UCSD-AML1 (cell line): Measurements from ENCODE around the gene GAL.

Experiments used
- DNase-seq: peaks from one replicate; lab custom pipeline; 2025; ENCODE audit not compliant: unreplicated experiment; lab: John Stamatoyannopoulos, UW

Gene GAL

DNA sequence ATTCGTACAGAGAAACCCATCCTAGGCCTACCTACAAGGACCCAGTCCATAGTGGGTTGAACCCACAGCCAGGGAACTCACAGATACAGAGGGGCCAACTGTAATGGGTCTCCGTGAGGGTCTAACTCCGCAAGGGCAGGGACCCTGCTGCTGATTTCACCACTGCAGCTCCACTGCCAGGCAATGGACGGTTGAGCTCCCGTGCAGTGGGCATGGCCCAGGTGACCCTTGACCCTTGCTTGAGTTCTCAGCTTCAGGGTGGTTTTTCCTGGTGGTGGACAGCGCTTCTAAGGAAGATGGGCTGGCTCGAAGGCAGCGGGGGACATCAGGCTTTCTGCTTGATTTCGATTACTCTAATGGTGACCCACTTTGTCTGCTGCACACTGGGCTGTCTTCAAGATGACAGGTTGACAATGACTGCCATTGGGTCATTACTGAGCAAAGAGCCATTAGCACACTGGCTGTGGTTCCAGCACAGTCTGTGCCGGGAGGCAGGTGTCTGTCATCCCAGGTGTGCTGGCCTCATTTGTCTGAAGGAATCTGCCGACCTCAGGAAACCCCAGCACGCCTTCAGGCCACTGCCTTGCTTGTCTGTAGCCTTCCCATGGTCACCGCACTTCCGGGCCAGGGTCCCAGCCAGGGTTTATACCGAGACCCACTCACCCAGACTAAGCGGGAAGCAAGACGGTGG, 3.7 kb upstream of the GAL start:
- no peak for DNase-seq

DNA sequence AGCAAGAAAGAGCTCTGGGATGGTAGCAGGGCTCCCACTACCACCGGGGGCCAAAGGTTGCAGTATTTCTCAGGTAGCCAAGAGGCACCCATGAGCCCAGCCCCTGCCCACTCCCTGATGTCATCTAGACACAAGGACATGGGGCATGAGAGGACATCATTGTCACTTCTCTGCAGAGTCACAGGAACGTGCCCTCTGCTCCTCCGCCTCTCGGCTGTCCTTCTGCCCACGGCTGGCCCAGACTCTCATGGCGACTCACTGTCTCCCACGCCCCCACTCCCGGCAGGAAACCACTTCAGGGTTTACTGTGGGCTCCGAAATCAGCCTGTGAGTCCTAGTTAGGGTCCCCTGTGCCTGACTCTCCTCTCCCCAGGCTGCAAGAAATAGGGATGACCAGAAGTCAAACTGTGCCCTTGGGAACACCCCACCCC, 1.8 kb upstream of the GAL start:
- DNase-seq: no peak

DNA sequence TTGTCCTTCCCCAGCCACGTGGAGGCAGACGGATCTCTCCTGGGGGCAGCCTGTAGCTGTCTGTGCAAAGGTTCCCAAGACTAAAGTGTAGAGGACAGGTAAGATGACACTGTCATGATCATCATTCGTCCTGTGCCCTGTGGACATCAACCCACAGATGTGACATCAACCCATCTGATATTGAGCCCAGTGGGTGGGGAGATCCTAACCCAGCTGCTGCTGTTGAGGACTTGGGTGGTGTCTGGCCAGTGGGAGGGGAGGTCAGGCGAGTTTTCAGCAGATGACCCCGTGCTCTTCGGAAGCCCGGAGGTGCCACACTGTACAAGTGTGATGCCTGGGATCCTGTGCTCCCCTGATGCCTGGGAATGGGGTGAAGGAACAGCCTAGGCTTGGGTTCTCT, 1.2 kb upstream of the GAL start:
- DNase-seq: no peak

DNA sequence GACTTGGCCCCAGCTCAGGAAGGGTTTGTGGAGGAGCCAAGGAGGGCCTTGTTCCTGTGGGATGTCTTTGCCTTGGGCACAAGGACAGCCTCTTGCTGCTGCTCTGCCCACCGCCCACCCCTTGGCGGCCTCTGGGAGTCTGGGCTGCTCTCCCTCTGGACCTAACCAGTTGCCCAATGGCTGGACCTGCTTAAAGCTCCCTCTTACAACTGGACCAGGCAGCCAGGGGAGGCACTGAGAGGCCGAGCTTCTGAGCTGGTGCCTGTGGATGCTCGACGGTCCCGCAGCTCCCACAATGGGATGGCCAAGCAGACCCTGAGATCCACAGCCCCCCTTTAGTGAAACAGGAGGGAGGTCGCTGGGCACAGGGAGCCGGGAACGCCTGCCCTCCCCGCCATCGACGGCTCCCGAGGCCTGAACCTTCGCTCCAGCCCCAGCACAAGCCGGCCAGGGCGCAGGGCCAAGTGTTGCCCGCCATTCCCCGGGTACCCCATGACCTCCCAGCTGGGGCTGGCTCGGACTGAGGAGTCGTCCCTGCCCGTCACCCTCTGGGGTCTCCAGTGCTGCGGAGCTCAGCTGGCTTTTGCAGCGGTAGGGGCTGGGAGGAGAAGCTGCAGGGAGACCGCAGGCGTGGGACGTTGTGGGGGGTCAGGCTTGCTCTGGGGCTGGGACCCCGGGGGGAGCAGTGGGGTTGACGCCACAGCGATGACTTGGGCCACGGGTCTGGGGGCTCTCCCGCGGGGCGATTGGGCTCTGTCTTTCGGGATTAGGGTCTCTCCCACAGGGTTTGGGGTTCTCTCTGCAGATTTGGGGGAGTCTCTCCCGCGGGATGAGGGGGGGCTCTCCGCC, 584 bp upstream of the GAL start:
- no peak for DNase-seq

DNA sequence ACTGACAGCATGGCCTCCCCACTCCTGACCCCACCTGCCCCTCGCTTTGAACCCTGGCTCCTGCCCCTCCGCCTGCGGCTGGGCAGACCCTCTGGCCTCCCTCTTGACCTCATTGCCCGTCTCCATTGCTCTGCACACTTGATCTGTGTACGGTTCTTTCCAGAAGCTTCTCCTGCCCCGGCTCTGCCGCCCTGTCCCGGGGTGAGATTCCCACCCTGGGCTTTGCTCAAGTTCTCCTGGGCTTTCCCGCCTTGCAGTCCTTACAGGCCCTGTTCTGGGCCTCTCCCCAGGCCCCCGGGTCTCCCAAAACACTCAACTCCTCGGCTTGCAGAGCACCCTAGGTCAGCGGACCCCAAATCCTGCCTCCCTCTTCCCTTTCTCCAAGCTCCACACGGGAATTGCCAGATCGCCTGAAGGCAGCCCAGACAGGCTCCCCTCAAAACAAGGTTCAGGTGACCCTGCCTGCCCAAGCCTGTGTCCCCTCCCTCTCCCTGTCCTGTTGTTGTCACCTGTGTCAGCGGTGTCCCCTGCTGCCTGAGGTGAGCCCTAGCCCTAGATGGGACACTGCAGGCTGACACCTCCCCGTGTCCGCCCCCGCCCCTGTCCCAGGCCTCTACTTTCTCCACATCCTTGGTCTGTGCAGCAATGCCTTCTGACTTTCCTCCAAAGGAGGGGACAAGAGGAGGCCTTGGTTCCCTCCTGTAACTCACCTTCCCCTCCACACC, 1.5 kb downstream of the GAL start:
- DNase-seq: no peak

DNA sequence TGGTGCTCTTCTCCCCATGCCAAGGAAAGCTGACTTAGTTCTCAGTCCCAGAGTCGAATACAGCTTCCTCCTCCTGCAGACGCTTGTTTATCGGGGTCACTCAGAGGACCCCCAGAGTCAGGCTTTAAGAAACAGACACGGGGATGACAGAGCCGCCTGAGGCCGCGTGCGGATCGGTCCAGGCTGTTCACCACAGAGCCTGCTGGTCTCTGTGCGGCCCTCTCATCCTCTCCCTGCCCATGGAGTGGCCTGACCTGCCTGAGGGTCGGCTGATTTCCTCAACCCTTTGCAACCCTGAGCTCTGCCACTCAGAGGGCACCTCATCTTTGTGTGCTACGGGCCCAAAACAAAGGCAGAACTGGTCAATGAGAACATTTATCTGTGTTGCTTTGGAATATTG, 2.1 kb downstream of the GAL start:
- no peak for DNase-seq

DNA sequence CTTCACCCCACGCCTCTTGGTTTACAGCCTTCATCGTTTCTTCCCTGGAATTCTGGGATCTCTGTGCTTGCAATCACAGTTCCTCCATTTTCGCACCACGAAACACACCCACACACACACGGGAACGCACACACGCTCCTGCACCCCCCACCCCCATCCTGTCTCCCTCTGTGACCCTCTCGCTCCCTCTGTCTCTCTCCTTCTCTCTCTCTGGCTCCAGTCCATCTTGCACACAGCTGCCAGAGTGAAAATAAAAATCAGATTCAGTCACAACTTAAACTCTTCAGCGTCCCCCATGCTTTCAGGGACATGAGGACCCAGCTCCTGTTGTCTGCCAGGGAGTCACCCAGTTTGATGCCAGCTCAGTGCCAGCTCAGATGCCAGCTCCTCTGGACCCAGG, 3.0 kb downstream of the GAL start:
- no peak for DNase-seq

DNA sequence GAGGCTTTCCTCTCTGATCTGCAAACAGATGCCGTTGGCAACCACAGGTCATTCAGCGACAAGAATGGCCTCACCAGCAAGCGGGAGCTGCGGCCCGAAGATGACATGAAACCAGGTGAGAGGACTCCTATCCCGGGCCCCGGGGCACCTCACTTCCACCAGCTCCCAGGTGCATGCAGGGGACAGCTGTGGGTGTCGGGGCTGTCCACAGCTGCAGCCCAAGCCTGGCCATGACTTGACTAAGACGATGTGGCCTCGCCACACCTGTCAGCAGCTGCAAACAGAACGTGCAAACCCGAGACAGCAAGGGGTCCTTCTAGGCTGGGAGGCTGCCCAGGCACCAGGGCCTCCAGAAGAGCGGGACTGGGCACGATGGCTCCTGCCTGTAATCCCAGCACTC, 3.6 kb downstream of the GAL start:
- no peak for DNase-seq

DNA sequence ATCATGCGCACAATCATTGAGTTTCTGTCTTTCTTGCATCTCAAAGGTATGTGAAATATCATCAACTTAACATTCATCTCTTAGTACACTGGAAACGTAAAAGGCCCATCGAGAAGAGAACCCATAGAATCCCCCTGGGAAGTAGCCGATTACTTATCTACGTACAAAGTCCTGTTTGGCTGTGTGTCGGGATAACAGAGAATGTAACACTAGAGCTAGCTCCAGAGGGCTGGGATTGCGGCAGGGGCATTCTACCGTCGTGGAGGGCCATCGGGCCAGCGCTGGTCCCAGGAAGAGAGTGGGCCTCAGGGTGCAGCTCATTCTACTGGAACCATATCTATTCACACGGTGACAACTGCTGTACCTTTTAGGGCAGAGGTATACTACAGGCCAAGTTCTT, 4.5 kb downstream of the GAL start:
- DNase-seq: no peak

DNA sequence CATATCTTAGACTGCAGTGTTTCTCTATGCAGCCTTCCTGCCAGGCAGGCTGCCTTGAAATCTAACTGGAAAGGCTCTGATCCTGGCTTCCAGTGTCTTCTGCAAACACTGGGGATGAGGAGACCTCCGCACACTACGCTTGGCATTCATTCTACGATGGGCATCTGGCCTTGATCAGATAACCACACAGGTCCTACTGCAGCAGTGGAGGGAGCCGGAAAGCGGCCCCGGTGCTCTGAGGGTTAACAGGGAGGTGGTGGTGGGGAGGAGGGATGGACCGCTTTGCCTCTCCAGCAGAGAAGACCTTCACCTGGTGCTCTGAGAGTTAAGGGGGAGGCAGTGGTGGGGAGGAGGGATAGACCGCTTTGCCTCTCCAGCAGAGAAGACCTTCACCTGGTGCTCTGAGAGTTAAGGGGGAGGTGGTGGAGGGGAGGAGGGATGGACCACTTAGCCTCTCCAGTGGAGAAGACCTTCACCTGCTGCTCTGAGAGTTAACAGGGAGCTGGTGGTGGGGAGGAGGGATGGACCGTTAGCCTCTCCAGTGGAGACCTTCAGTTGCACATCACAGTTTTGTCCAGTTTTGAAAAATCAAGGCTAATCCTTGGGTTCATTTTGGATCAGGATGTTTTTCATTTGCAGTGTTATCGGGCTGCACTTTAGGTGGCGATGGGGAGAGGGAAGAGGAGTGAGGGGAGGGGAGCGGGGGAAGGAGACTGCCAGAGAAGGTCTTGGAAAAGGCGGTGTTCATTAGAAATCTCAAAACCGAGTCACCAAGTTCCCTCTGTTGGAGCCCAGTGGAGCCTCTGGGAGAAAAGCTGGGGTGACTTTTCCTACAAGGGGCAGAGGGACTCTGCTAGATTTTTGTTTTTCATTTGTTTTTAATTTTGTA, 5.6 kb downstream of the GAL start:
- DNase-seq: no peak

DNA sequence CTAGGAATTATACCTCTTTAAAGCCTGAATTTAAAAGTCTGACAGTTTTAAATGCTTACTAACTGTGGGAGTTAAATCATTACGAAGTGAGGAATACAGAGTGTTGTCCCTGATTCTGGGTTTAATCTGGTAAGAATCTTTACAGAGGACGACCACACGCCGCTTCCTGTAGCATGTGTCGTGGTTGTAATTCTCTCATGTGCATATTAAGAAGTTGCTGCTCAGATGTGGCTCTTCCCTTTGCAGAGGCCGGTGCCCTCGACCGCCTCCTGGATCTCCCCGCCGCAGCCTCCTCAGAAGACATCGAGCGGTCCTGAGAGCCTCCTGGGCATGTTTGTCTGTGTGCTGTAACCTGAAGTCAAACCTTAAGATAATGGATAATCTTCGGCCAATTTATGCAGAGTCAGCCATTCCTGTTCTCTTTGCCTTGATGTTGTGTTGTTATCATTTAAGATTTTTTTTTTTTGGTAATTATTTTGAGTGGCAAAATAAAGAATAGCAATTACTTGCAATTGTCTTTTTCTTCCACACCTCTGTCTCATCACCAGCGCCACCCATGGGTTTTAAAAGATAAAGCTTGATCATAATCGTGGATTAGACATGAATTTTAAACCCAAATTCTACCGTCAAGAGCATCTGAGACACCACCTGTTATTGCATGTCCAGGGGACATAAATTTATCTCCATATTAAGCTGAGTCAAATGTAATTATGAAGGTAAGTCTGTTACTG, 6.5 kb downstream of the GAL start:
- no peak for DNase-seq

DNA sequence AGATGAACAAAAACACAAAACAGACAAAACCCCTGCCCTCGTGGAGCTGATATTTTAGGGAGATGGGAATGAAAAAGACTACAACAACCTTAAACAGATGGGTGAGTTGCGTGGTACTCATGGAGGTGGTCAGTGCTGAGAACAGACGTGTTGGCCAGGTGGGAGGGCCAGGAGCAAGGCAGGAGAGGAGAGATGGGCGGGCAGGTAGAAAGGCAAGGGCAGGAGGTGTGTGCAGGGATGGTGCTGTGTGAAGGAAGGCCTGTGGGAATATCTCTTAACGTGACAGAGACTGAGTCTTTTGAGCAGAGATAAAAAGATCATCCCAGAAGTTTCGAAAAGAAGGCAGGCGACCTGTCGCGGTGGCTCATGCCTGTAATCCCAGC, 7.0 kb downstream of the GAL start:
- DNase-seq: no peak

DNA sequence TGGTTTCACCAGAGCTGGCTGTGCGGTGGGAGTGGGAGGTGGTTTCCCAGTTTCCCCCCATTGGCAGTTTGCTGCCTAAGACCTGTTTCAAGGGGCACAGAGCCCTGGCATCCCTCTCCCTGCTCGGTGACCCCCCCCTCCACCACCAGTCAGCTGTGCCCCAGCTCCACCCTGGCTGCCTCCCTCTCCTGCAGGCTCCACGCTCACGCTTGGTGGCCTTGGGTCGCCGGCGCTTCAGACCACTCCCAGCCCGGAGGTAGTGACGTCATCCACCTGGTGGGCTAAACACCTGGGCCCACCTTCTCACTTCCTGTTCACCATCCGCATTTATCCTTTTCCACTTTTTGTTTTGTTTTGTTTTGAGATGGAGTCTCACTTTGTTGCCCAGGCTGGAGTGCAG, 7.8 kb downstream of the GAL start:
- no peak for DNase-seq

DNA sequence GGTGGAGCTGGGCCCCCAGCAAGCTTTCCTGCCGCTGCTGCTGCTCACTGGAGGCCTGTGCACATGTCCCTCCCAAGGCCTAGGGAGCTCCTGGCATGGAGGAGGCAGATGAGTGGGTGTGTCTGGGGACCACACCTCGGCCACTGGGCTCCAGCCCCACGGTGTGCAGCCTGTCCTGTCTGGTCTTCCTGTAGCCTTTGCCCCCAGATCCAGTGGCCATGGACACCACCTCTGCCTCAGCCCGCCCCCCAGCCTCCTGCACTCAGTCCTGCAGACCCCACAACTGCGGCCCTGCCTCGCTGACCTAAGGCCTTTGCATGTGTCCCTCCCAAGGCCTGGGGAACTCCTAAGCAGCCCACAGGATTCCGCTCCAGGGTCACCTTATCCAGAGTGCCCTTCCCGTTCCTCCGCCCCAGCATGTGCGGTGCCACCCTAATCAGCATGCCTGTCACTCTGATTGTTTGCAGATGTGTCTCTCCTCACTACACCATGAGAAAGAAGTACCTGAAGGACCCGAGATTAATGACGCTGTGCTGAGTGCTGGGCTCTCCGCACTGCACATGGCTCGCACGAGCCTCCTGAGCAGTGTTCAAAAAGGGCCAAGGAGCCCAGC, 8.6 kb downstream of the GAL start:
- DNase-seq: no peak

DNA sequence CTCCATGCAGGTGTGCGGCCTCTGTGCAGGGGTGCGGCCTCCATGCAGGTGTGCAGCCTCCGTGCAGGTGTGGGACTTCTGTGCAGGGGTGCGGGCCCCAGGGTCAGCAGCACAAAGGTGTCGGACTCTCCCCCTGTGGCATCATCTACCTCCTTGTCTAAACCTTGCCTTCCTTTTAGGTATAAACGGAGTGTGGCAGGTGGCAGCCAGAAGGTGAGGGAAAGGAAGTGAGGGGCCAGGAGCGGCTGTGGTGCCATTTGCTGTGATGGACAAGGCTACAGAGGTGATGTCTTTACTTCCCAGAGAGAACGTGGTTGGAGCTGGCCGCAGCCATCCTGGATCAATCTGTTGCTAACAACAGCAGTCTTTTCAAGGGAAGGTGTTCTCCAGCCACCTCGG, 9.1 kb downstream of the GAL start:
- no peak for DNase-seq

DNA sequence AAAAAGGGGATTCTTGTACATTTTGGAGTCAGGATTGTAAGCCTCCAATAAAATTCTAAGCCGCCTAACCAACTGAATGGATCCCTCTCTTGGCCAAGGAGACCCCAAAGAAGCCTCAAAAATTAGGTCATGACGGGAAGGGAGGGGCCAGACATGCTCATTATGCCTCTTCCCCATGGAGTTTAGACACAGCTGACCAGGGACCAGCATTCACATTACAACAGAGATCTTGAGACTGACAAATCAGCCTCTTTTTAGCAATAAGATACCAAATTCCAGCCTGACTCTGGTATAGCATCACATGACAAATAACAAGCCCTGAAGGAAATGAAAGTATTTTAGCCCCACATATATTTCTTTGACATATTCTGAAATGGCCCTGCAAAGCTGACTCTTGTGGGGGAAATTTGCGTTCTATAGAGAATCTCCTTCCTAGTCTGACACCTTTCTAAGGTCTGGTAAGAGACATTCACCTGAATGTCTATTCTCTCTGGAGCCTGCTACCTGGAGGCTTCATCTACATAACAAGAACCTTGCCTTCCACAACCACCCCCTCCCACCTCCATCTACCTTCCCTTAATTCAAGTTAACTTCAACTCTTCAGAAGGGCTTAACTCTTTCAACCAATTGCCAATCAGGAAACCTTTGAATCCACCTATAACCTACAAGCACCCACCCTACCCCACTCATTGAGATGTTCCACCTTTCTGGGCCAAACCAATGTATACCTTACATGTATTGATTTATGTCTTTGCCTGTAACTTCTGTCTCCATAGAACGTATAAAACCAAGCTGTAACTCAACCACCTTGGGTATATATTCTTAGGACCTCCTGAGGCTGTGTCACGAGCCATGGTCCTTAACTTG, 10.3 kb downstream of the GAL start:
- no peak for DNase-seq

DNA sequence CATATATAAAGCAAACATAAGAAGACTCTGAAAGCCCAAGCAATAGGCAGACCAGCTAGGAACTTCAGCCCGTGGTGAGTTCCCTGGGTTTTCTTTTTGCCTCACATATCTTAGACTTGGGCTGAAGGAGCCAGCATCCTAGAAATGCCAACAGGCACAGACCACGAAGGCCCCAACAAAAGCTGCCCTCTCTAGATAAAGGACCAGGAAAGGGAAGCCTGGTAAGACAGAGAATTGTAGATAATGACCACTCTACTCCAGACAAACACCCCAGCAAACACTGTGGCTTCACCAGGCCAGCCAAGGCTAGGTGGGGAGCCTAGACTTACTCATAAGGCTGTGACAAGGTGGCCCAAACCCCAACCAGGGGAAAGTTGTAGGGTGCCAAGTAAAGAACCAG, 11.2 kb downstream of the GAL start:
- no peak for DNase-seq

DNA sequence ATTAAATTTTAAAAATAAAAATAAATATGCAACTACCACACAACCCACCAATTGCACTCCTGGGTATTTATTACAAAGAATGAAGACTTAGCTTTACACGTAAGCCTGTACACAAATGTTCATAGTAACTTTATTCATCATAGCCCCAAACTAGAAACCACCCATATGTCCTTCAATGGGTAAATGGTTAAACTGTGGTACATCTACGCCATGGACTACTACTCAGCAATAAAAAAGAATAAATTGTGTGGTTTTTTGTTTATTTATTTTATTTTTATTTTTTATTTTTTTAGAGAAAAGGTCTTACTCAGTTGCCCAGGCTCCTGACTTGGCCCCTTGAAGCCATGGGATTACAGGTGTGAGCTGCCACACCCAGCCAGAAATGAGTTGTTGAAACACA, 14.6 kb downstream of the GAL start:
- DNase-seq: no peak

DNA sequence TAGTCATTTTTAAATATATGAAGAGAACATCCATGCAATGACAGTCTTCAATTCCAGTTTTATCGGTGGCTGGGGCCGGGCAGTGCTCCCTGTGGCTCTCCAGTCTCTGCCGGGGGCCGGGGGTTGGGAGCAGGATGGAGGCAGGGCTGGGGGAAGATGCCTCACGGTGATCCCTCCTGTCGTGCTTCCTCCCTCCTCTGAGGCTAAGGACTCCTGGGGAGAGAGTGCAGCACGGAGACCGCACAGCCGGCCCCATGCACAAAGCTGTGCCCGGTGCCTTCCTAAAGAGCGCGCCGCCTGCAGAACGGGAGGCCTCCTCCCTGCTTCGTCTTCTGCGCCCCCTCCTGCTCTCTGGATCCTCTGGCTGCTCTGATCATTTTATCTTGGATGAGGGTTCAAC, 20.5 kb downstream of the GAL start:
- no peak for DNase-seq
